Activated B cell treated with CpG ODN at 0.5 μM for 24 hours (primary cell): ENCODE data around the gene TMPRSS13. TPM values are rescaled to one million over a fixed set of nuclear protein-coding genes. Genes with fewer than 3 reads are reported as not detected.

Experiments used
- ATAC-seq: fragments of 200-7000 bp; cut with Tn5 transposase; one replicate; pipeline ENCODE4 v1.10.0; 2021; ENCODE audit warnings: low read depth, mild to moderate bottlenecking, moderate library complexity
- CTCF ChIA-PET: fragments of 350-600 bp; sonication (Branson Sonifier 250); formaldehyde crosslinking; loops from one replicate; lab custom pipeline; 2021; ENCODE audit warnings: antibody characterized with exemption; lab: Charles Lee
- POLR2A ChIA-PET: fragments of 350-600 bp; sonication (Branson Sonifier 250); formaldehyde crosslinking; loops from one replicate; lab custom pipeline; 2021; ENCODE audit warnings: antibody characterized with exemption; lab: Charles Lee
- DNase-seq: peaks from one replicate; pipeline ENCODE4 v3.0.0; 2022
- H3K27ac Mint-ChIP-seq: one replicate; pipeline ENCODE4 v1.8.0; 2020; ENCODE audit warnings: mixed read lengths
- H3K27me3 Mint-ChIP-seq: one replicate; pipeline ENCODE4 v1.8.0; 2021; ENCODE audit warnings: mixed read lengths
- H3K36me3 Mint-ChIP-seq: one replicate; pipeline ENCODE4 v1.8.0; 2021; ENCODE audit warnings: low read depth, mixed read lengths
- H3K4me1 Mint-ChIP-seq: one replicate; pipeline ENCODE4 v1.8.0; 2021; ENCODE audit warnings: mixed read lengths
- H3K4me3 Mint-ChIP-seq: one replicate; pipeline ENCODE4 v1.8.0; 2020; ENCODE audit warnings: mild to moderate bottlenecking, mixed read lengths
- H3K9me3 Mint-ChIP-seq: one replicate; pipeline ENCODE4 v1.8.0; 2020; ENCODE audit warnings: mixed read lengths
- CTCF ChIP-seq: fragments of 200-600 bp; IDR thresholded peaks from one replicate; pipeline ENCODE4 v1.8.0; 2022; ENCODE audit warnings: antibody characterized with exemption, mild to moderate bottlenecking
- intact Hi-C: fragments of 100-400 bp; cut with micrococcal nuclease; formaldehyde crosslinking; loops from one replicate; pipeline ENCODE4 v1.15.1; 2024
- total RNA-seq: library from RNA; stranded (reverse); gene quantifications from 2 replicates; pipeline ENCODE4 v1.2.3, GENCODE V29; 2022

TMPRSS13 gene
- total RNA-seq, 1 donor from 2014 or later: 3.7 TPM

GRCh38 chr11:117905524-117905923 lies 23.7 kb downstream of the TMPRSS13 start:
- H3K36me3 Mint-ChIP-seq: no peaks in the 10 kb centered on the region
- H3K9me3 Mint-ChIP-seq: no peaks in the 10 kb centered on the region
- ATAC-seq (no peak), DNase-seq (no peak)
- no peak overlapping the region for H3K27ac Mint-ChIP-seq
- intact Hi-C loops: no loop called here
- no peak overlapping the region for H3K4me3 Mint-ChIP-seq
- peaks cover 13% of the 10 kb centered on the region for H3K4me1 Mint-ChIP-seq
- no peak for TF ChIP-seq CTCF
- POLR2A ChIA-PET: no interaction called here
- no peaks in the 10 kb centered on the region for H3K27me3 Mint-ChIP-seq
- CTCF ChIA-PET: interaction anchor here (0.8 to 1.9 kb wide), 2 partner anchors 41 to 62 kb away, joined by 4 to 10 read pairs; no protein-coding TSS in a partner anchor

- no peak for ATAC-seq
- intact Hi-C loops: loop anchor here (1.0 kb wide), 2 partner anchors 59 to 80 kb away; no protein-coding TSS in a partner anchor
- H3K27ac Mint-ChIP-seq: no peak overlapping the region
- no peaks in the 10 kb centered on the region for H3K9me3 Mint-ChIP-seq
- no peaks in the 10 kb centered on the region for H3K27me3 Mint-ChIP-seq
- no peak for DNase-seq
- POLR2A ChIA-PET: interaction anchor here (0.6 to 1.0 kb wide), 2 partner anchors 149 to 260 kb away, joined by 4 to 9 read pairs; no protein-coding TSS in a partner anchor
- peaks cover 31% of the 10 kb centered on the region for H3K4me1 Mint-ChIP-seq
- CTCF ChIA-PET: interaction anchor here (1.3 to 1.9 kb wide), 6 partner anchors 18 to 477 kb away, joined by 4 to 12 read pairs (median 7); no protein-coding TSS in a partner anchor
- H3K4me3 Mint-ChIP-seq: no peak overlapping the region
- no peaks in the 10 kb centered on the region for H3K36me3 Mint-ChIP-seq
- no peak for TF ChIP-seq CTCF
Measured at GRCh38 chr11:117903505-117904382, 25.5 kb downstream of the TMPRSS13 start.

- Mint-ChIP-seq H3K27ac (no peak overlapping the region), H3K4me1 (peaks cover 28% of the 10 kb centered on the region), H3K27me3 (no peaks in the 10 kb centered on the region), H3K36me3 (no peaks in the 10 kb centered on the region), H3K4me3 (no peak overlapping the region), H3K9me3 (no peaks in the 10 kb centered on the region)
- ChIA-PET CTCF (interaction anchor here (0.6 to 1.4 kb wide), 2 partner anchors 44 to 65 kb away, joined by 3 to 6 read pairs; no protein-coding TSS in a partner anchor), POLR2A (no interaction called here)
- ATAC-seq (no peak), DNase-seq (no peak)
- no peak for TF ChIP-seq CTCF
- intact Hi-C loops: no loop called here
Measured at GRCh38 chr11:117902001-117902845, 27.0 kb downstream of the TMPRSS13 start.

DNA sequence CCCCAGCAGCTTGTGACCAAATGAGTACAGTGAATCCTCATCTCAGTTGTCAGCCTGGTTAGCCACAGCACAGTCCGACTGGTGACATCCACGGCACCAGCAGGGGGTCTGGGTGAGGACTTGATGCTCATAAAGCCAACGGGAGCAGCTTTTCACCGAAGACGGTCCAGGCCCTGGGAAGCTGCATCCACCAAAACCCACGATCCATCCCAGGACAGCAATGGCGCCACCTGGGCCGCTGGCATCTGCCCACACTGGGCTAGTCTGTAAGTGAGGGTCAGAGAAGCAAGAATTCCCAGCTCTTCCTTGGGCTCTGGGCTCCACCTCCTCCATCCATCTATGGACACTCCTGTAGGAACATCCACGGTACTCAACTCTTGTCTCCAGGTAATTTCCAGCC lies 27.6 kb downstream of the TMPRSS13 start:
- DNase-seq (no peak), ATAC-seq (no peak)
- Mint-ChIP-seq H3K4me1 (peaks cover 26% of the 10 kb centered on the region), H3K27me3 (no peaks in the 10 kb centered on the region), H3K9me3 (no peaks in the 10 kb centered on the region), H3K27ac (no peak overlapping the region), H3K36me3 (no peaks in the 10 kb centered on the region), H3K4me3 (no peak overlapping the region)
- TF ChIP-seq CTCF: no peak
- intact Hi-C loops: loop anchor here (2.0 kb wide), 2 partner anchors 17 to 45 kb away; no protein-coding TSS in a partner anchor
- CTCF ChIA-PET: interaction anchor here (0.6 to 1.4 kb wide), 2 partner anchors 45 to 66 kb away, joined by 3 to 6 read pairs; no protein-coding TSS in a partner anchor
- POLR2A ChIA-PET: interaction anchor here (0.7 to 2.0 kb wide), 2 partner anchors 18 to 86 kb away, joined by 3 to 11 read pairs; no protein-coding TSS in a partner anchor
